ENCODE results near the gene MIXL1.
"Not testable (repeated sequence)": the region's sequence is repeated elsewhere in the genome, so short reads cannot be mapped to it uniquely, and the experiment has no call there.

MIXL1 gene

DNA sequence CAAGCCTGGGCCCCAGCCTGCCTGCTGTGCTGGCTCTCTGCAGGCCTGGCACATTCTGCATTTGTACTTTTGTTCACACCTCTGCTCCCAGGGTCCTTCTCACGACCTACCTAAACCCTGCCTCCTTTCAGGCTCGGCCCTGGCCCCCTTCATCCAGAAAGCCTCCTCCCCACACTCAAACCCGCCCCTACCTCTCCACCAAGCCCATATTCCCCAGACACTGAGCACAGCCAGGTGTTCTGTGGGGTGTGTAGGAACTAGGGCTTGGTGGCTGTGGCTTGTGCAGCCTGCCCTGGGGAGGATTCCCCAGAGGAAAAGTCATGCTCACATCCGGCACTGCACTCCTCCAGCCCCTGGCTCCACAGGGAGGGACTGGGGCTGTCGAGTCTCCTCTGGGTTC, 8.2 kb upstream of the MIXL1 start:
- DNase-seq, result no peak

DNA sequence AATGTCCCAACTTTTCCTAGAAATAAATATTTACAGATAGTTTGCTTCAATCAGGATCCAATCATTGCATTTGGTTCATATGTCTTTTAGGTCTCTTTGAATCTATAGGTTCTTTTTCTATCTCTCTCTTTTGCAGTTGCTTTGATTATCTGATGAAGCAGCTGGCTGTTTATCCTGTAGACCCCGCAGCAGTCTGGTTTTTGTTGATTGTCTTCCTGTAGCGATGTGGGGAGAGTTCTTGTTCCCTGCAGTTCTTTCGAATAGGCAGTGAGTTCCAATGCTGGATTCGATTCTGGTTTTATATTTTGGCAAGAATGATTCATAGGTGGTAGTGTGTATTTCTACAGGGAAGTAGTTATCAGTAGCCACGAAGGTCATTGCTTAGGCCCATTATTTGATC, 7.4 kb upstream of the MIXL1 start:
- DNase-seq, result no peak

DNA sequence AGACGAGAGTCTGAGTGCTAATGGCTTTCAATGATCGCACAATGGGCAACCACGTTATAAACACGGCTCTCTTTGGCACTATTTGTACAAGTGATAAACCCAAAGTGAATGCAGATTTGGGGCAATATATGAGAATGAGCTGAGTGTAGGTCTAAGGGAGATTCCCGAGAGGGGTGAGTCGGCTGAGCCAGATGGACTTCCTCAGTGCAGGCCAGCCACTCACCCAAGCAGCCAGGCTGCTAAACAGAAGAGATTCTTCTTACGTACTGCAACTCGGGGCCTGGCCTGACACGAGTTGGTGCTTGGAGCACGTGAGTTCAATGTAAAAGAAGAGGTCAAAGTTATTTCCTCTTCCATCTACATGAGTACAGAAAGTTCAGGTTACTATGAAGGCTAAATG, 6.2 kb upstream of the MIXL1 start:
- no peak for DNase-seq

DNA sequence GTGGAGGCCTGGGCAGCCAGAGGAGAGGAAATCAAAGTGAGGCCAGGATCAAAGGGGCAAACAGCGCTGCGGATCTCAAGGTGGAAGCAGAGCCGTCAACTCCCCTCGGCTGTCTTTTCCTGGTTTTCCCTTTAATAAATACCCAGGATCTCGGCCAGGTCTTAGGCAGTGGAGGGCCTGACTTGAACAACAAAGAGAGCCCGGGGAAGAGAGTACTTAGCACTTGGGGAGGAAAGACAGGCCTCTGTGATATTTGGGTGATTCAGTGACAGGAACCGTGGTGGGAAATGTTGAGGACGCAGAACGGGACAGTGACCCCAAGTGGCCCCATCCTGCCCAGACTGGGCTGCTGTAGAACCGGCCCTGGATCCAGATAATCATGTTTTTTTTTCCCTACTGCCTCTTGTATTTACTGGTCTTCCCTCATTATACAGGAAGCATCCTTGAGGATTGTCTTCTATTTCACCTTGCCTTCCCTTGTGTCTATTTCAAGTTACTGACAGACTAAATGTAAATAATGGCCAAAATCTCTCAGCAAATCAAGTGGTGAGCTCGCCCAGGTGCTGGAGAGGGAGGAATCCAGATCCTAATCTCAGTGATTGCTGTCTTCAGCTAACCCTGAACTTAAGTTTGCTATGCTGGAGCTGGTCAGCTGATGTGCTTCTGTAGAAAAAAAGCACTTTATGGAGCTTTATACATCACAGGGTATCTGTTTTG, 2.8 kb upstream of the MIXL1 start:
- no peak for DNase-seq

DNA sequence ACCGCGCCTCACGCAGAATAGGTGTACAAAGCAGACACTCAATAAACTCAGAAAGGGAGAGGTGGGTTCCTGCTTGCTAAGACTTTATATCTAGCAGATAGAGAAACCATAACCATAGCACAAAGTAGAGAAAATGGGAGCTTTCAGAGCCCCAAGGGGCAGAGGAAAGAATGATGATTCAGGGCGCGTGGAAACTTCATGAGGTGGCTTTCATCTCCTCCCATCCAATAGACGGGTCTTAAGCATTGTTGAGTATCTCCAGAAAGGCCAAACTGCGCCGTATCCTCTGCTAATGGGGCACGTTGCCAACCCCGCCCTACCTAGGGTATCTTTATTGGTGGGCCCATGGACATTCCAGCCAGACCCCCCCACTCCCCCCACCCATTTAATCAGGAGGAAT, 778 bp upstream of the MIXL1 start:
- DNase-seq, result no peak

DNA sequence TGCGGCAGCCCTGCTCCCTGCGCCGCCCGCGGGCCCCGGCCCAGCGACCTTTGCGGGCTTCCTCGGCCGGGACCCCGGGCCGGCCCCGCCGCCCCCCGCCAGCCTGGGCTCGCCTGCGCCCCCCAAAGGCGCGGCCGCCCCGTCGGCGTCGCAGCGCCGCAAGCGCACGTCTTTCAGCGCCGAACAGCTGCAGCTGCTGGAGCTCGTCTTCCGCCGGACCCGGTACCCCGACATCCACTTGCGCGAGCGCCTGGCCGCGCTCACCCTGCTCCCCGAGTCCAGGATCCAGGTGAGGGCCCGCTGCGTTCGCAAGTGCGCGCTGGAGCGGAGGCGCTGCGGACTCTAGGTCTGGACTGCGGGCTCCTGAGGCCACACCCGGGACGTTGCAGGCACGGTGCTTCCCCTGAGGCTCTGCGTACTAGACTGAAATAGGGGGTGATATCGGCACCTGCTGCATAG, 351 bp downstream of the MIXL1 start:
- DNase-seq, result no peak

DNA sequence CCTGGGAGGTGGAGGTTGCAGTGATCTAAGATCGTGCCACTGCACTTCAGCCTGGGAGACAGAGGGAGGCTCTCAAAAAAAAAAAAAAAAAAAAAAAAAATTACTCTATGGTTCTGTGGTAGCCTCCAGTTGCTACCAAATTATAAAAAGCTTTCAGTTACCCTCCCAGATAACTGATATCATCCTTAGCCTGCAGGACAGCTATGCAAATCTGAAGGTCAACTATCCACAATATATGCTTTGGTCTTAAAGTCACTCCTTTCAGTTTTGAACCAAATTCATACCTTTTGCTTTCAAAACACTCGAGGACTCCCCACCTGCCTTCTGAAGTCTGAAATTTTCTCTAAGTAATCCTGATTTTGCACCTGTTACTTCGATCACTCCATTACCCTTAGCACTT, 3.1 kb downstream of the MIXL1 start:
- DNase-seq, result no peak

DNA sequence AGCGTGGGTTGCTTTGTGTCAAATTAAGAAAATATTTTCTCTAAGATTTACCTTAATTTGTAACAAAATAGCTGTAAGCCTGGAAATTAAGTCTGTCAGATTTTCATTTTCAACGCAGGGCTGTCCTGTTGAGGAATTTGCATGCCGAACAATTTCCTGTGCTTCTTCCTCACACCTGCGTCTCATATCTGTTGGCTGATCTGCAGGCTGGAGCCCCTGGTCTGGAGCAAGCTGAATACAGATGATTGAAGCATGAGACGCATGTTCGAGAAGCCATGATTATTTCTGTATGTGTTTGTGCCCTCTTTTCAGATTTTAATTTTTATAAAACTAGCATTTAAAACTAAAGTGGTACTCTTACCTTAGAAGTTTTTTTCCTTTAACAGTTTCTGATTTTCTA, 9.8 kb downstream of the MIXL1 start:
- no peak for DNase-seq

DNA sequence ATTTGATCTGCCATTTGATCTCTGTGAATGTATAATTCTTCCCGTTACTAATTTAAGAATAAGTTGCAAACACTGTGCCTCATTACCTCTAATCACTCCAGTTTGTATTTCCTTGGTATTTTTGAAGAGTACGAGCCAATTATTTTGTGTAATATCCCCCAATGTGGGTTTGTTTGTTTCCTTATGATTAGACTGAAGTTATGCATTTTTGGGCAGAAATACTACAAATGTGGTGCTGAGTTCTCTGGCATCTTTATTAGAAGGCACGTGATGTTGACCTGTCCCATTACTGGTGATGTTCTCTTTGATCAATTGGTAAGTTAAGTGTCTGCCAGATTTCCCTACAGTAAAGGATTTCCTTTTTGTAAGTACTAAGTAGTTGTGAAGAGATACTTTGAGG, 10.3 kb downstream of the MIXL1 start:
- DNase-seq, result no peak

DNA sequence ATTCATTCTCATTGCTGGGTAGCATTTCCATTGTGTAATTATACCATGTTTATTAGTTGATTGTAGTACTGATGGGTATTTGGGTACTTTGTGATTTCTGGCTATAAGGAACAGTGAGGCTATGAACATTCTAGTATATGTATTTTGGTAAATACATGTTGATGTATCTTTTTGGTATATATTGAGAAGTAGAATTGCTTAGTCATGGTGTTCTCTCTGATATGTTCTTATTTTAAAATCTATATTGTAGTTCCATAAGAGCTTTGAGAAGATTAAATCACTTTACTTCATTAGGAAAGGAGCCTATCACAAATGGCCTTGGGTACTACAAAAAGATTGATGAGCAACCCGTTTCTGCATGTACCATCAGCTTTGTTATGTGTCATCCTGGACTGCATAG, 13.4 kb downstream of the MIXL1 start:
- DNase-seq, result no peak

DNA sequence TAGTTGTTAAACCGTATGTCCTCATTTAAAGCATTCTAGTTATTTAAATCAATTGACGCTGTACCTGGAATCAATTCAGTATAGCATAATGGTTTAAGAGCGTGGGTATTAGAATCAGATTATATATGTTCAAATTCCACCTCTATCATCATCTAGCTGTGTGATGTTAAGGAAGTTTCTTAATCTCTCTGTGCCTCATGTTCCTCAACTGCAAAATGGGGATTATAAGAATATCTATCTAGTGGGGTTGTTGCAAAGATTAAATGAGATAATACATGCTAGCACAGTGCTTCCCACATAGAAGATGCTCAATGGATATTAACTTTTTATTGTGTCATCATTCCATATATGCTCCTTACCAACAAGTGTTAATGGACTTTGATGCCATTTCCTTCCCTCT, 16.0 kb downstream of the MIXL1 start:
- DNase-seq, result no peak

DNA sequence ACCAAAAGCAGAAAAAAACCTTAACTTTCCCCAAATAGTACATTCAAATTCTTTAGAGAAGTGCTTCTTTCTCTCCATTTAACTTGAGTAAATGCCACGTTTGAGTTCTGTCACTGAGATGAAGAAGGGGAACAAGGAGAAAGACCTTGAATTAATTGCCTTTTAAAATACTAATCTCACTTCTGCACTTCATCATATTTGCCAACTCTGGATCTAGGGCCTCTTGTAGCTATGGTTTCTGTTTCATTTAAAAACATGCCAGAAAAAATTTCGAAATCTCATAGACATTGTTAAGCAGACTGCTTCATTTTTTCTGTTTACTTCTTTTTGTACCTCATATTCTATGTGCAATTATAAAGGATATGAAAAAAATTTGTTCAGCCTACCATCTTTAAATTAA, 24.6 kb downstream of the MIXL1 start:
- DNase-seq, result no peak

DNA sequence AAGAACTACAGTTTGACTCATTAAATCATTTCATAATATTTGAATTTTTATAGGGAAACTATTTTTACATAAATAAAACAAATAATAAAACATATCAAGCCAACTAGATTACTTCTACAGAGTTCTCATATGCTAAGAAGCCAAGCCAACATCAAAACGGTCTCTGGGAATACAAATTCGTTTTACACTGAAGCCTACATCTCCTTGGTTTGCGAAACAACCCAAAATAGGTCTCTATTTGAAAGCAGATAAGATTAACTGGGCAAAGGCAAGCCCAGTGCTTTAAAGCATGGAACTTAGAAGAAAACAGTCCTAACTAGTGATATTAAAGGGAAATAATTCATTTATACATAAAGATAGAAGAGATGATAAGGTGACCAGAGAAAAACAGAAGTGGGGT, 25.3 kb downstream of the MIXL1 start:
- no peak for DNase-seq

DNA sequence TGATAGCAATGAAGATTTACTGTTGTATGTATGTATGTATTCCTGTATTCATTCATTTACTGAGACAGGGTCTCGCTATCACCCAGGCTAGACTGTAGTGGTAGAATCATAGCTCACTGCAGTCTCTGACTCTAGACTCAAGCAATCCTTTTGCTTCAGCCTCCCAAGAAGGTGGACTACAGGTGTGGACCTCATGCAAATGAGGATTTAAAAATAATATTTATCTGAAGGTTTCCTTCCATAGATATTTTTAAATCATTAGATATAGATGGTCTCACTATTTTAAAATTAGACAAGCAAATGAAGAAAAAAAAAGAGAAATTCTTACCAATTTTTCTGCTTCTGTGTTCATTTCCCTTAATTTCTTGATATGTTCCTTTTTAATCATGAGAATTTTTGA, 27.0 kb downstream of the MIXL1 start:
- DNase-seq, result no peak

DNA sequence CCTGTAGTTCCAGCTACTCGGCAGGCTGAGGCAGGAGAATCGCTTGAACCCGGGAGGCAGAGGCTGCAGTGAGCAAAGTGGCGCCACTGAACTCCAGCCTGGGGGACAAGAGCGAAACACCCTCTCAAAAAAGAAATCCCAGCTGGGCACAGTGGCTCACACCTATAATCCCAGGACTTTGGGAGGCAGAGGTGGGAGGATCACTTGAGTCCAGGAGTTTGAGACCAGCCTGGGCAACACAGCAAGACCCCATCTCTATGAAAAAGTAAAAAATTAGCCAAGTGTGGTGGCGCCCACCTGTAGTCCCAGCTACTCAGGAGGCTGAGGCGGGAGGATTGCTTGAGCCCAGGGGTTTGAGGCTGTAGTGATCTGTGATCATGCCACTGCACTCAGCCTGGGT, 29.4 kb downstream of the MIXL1 start:
- DNase-seq, result not testable (repeated sequence)

DNA sequence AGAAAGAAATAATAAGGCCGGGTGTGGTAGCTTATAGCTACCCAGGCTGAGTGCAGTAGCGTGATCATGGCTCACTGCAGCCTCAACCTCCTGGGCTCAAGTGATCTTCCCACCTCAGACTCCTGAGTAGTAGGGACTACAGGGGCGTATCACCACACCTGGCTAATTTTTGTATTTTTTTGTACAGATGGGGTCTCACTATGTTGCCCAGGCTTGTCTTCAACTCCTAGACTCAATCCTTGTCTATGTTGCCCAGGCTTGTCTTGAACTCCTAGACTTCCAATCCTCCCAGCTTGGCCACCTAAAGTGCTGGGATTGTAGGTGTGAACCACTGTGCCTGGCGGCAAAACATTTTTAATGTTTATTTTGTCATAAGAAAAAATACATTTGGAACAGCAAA, 30.5 kb downstream of the MIXL1 start:
- no peak for DNase-seq

DNA sequence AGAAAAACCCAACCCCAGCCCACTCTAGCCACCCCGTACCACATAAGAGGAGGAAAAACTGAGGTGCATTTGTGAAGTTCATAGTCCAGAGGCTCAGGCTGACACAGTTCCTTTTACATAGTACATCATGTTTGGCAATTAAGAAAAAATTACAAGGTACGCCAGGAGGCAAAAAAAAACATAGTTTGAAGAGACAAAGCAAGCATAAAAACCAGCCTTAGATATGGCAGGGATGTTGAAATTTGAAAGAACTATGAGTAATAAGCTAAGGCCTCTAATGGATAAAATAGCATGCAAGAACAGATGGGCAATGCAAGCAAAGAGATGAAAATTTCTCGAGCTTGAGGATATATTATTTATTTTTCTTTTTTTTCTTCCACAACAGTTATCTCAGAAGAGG, 31.9 kb downstream of the MIXL1 start:
- DNase-seq, result no peak

DNA sequence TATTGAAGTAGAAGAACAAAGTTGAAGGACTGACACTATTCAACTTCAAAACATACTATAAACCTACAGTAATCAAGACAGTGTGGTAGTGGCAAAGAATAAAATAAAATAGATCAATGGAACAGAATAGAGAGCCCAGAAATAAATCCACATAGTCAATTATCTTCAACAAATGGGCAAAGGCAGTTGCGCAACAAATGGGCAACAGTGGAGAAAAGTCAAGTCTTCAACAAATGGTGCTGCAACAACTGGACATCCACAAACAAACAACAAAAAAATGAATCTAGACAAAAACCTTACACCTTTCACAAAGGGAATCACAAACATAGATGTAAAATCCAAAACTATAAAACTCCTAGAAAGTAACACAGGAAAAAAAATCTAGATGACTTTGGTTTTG, 38.4 kb downstream of the MIXL1 start:
- DNase-seq, result no peak

DNA sequence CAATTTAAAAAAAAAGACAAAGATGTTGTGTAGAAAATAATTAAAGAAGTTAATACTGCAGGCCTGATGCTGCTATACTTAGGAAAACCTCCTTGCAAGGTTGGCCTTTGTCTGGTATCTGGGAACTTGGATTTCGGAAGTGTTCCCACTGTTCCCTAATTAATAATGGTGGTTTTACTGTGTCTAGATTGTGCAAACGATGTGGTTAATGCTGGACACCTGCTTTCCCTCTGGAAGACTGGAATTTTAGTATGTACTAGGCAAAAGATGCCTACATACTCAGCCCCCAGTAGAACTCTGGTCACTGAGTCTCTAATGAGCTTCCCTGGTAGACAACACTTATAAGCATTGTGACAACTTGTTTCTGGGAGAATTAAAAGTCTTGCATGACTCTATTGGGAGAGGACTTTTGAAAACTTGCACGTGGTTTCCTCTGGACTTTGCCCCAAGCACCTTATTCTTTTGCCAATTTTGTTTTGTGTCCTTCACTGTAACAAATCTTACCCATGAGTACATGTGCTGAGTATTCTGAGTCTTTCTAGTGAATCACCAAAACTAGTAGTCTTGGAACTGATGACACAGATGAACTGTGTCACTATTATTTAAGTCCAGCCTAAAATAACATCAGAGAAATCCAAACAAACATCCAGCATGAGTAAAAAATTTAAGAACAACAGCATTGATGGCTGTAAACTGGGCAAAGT, 45.1 kb downstream of the MIXL1 start:
- no peak for DNase-seq

DNA sequence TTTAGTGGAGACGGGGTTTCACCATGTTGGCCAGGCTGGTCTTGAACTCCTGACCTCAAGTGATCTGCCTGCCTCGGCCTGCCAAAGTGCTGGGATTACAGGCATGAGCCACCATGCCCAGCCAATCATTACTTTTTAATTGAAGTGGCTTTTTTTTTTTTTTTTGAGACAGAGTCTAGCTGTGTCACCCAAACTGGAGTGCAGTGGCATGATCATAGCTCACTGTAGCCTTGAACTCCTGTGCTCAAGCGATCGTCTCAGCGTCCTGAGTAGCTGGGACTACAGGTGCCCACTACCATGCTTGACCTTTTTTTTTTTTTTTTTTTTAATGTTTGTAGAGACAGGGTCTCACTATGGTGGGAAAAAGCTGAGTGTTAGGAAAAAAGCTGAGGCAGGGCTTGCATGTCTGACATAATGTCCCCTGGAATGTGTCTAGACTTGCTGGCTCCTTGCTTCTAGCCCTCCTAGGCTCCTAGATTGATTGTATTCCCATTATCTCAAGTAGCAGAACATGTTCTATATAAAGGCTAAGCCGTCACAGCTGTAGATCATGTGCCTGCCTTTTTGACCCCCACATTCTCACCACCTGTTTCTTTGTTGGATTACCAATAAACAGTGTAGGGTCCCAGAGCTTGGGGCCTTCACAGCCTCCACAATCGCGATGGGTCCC, 48.9 kb downstream of the MIXL1 start:
- not testable (repeated sequence) for DNase-seq

DNA sequence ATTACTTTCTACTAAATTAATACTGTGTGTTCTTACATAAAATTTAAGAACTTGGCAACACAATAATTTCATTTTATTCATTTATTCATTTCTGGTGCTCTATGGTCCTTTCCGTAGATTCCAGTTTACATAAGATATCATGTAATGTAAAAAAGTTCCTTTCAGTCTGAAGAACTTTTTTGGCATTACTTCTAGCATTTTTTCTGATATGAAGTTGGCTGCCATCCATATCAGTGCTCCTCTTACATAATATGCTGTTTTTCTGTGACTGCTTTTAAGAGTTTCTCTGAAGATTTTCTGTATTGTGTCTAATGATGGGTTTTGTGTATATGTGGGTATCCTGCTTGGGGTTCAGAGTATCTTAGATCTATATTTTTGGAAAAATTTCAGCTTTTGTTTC, 50.7 kb downstream of the MIXL1 start:
- DNase-seq, result no peak

DNA sequence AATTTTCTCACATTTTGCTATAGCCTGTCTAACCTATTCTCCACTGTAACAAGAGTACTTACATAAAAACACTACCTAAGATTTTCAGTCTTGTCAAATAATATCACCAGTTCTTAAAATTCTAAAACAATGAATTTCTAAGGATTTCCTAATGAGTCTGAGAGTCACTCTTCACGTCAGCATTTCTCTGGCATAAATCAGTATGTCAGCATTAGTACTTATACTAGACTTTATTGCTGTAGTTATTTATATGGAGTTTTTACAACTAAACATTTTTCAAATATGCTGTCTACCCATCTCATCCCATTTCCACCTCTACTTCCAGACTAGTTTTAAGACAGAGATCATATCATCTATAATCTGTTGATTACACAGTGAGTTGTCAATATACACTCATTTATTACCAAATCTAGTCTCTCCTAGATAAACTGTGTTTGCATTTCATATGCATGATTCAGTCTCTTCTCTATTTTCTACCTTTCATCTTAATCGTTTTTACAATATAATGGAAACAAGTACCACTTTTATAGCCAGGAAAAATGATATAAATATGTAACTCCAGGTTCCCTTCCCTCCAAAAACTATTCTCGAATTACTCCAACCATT, 52.7 kb downstream of the MIXL1 start:
- no peak for DNase-seq
